GM18870 (cell line): ENCODE measurements around the gene PCDHGA1.
"Not testable (repeated sequence)": the region's sequence is repeated elsewhere in the genome, so short reads cannot be mapped to it uniquely, and the experiment has no call there.

Source experiments
- ATAC-seq: cut with Tn5 transposase; IDR thresholded peaks from one replicate; pipeline ENCODE4 v1.9.1; 2021; ENCODE audit warnings: moderate library complexity; ENCODE audit not compliant: unreplicated experiment

The PCDHGA1 gene

GRCh38 chr5:141382469-141383294 is 52.4 kb downstream of the PCDHGA1 start, which contains the start of gene PCDHGA7:
Gene PCDHGA7, plus strand, starts transcription at chr5:141382742. Its CDS starts 158 bp downstream, at chr5:141382900.
- ATAC-seq, result no peak

GRCh38 chr5:141383345-141383744 is 53.0 kb downstream of the PCDHGA1 start:
- ATAC-seq, result no peak

- ATAC-seq, result no peak
These were observed 54.4 kb downstream of the PCDHGA1 start for GRCh38 chr5:141384471-141385267.

- ATAC-seq, result peak; percentile 63
These were observed 57.4 kb downstream of the PCDHGA1 start, which contains the start of gene PCDHGB4 for GRCh38 chr5:141387557-141388311. Gene PCDHGB4, plus strand, starts transcription at chr5:141387698. Its CDS starts 187 bp downstream, at chr5:141387885.

- ATAC-seq, result no peak
These were observed 58.3 kb downstream of the PCDHGA1 start for GRCh38 chr5:141388661-141389060.

GRCh38 chr5:141389153-141390042 is 59.1 kb downstream of the PCDHGA1 start:
- ATAC-seq, result no peak

- ATAC-seq, result no peak
These were observed 62.3 kb downstream of the PCDHGA1 start, which contains the start of gene PCDHGA8 for GRCh38 chr5:141392429-141393198. Gene PCDHGA8, plus strand, starts transcription at chr5:141392633. Its CDS starts 181 bp downstream, at chr5:141392814.

GRCh38 chr5:141393267-141393666 is 63.0 kb downstream of the PCDHGA1 start:
- ATAC-seq, result no peak

GRCh38 chr5:141394401-141395187 is 64.3 kb downstream of the PCDHGA1 start:
- ATAC-seq, result not testable (repeated sequence)

GRCh38 chr5:141397756-141398551 is 67.6 kb downstream of the PCDHGA1 start, which contains the start of gene PCDHGB5:
Gene PCDHGB5, plus strand, starts transcription at chr5:141397947. Its CDS starts 181 bp downstream, at chr5:141398128.
- not testable (repeated sequence) for ATAC-seq

GRCh38 chr5:141398608-141399007 is 68.3 kb downstream of the PCDHGA1 start:
- no peak for ATAC-seq

GRCh38 chr5:141399555-141400258 is 69.4 kb downstream of the PCDHGA1 start:
- ATAC-seq, result no peak

GRCh38 chr5:141402553-141403243 is 72.4 kb downstream of the PCDHGA1 start, which contains the start of gene PCDHGA9:
Gene PCDHGA9, plus strand, starts transcription at chr5:141402778. Its CDS starts 175 bp downstream, at chr5:141402953.
- no peak for ATAC-seq

GRCh38 chr5:141403387-141403786 is 73.1 kb downstream of the PCDHGA1 start:
- no peak for ATAC-seq

GRCh38 chr5:141407790-141408505 is 77.6 kb downstream of the PCDHGA1 start, which contains the start of gene PCDHGB6:
Gene PCDHGB6, plus strand, starts transcription at chr5:141408021. Its CDS starts 182 bp downstream, at chr5:141408203.
- ATAC-seq, result not testable (repeated sequence)
